NCI-H69 (cell line): ENCODE results near the gene DGKG.

ENCODE experiments used
- DNase-seq: peaks from one replicate; lab custom pipeline; 2025; lab: John Stamatoyannopoulos, UW

The DGKG gene

DNA sequence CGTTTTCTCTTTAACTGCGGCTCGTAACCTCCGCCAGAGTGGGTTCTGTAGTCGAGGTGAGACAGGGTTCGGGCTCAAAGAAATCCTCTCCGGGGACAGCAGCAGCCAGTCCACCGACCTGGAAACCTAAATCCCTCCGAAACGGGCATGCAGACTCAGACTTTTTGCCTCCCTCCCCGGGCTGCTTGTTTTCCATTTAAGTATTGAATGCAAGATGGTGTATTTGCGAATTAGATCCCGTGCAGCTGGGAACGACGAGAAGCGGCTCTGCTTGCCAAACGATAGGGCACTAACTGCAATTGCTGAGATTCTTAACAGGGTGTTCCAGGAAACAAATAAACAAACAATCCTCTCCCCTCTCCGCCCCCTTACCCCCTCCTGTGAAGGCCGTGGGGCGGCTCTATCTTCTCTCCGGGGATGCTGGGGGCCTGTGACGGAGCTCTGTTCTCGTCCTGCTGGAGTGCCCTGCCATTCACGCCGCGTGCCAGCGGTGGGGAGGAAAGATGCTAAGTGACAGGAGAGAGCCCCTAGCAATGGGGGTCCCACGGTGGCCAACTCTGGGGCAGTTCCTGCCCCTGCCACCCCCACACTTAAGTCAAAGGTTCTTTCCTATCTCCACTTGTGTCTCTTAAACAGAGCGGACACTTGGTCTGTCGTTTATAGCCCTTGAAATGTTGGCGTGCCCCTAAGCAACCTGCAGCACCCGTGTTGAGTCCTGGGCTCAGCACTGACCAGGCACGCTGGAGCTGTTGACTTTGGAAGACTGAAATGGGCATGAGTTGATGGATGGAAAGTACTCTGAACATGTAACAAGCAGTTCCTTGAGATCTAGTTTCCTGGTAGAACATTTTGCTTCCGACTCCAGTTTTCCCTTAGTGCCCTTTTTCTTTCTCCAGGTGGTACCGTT is 251.9 kb downstream of the DGKG start:
- peak; percentile 8 for DNase-seq

DNA sequence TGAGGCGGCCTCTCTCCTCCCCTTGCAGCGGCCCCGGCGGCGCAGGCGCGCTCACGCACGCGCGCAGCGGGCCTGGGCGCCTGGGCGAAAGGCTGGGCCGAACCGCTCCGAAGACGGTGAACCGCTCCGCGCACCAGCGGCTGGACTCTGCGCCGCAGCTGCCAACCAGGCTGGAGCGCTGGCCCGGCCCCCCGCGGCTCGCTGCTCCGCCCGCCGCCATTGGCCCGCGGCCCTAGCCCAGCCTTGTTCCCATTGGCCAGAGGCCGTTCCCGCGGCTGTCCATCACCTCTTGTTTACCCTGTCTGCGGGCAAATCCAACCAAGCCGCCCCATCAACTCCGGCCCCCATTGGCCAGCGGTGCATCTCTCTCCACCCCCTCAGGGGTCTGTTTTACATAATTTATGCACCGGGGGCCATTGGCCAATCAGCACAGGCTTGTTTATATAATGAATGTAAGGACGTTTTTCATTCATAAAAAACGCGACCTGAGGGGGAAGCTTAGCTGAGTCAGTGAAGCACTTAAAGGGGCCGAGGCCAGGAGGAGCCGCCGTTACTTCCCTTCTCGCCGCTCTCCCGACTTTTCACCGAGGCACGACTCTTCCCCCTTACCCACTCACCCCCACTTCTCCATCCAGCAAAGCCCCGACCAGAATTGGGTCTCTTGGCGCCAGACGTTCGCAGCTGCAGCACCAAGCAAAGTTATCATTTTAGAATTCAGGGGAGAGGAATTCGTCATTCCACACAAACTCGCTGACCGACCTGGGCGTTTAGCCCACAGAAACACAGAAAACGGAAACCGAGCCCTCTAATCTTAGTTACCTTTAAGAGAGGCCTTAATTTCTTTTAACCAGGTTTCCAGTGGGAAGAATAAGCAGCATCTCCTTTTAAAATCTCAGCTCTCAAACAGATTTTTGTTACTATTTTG is 252.8 kb downstream of the DGKG start, which contains the start of gene ETV5:
Gene ETV5, minus strand, starts transcription at position 149 of the 925 bp plus-strand sequence. CDS start 3,221 bp downstream, outside the sequence.
- peak; percentile 93 for DNase-seq

DNA sequence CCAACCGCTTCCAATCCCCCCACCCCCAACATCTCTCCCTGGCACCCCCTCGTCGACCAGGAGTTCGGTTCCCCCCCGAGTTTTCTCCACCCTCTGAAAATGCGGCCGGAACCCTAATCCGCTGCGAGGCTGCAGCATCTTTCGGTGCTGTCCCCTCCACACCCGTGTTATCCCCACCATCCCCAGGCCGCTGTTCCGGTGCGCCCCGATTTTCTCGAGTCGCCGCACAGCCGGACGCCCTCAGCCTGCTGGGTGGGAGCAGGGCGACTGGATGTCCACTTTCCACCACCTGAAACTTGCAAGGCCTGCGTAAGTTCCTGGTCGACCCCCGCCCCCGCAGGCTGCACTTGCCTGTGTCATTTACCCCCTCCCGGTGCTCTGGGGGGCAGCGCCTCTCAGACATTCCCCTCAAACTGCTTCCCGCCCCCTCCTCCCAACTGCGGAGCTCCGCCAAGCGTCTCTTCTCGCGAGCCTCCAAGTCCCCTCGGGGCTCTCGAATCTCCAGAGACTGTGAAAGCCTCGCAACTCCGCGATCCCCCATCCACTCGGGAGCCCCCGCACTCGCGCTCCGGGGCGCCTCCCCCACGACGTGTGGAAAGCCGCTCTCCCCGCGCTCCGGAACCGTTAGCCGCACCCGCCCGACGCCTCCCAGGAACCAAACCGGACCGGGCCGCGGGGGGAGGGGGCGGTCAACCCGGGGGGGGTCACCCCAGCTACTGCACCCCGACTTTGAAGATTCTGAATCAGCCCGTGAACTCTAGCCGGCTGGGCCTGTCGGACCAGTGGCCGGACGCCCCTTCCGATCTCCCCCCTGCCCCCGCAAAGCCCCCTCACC is 253.7 kb downstream of the DGKG start:
- DNase-seq = peak; percentile 36

DNA sequence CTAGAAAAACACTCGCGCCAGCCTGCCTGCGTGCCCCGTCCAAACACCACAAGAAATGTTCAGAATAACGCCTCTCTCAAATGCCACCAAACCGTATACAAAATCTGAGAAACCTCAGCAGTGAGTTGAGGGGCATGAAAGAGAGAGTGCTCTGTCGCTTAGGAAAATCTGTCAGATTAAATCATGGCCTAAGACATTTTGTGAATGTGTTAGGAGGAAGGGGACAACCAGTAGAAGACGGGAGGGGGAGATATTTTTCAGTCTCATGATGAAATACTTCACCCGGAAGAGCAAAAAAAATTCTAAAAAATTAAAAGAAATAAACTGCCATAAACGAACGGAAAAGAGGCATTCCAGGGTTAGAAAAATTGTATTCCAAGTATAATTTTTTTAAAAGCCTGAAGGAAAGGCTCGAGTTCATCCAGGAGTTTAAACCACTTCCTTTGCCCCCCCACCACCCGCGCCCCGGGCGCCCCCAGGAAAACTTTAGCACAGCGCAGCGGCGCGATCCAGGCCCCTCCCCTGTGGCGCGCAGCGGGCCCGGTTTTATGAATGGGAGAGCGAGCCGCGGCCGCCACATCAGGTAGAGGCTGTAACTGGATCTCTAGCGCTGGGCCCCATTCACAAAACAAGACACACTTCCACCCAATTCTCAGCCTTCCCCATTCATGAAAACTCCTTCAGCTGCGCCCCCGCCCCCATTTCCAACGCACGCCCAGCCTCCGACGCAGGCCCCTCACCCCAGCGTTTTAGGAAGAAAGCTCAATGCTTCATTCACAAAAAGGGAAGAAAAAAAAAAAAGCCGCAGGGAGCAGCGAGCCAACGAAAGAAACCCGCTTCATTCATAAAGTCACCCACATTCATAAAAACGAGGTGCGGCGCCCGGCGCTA is 254.6 kb downstream of the DGKG start:
- peak; percentile 83 for DNase-seq

DNA sequence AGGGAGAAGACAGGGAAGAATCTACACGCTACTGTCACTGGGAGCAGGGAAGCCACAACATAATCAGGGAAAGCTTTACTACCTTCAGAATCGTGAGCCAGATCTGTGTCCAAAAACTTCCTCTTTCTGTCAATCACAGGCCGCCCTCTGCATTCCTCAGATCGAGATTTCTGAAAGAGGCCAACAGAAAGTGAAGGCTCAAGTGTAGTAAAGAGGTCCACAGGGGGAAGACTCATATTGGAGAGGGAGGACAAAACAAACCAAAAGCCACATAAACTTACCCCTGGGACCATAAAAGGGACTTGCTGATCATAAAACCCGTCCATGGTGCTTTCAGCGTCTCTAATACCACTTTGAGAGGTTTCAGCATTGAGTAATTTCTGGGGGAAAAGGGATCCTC is 256.5 kb downstream of the DGKG start:
- no peak for DNase-seq

DNA sequence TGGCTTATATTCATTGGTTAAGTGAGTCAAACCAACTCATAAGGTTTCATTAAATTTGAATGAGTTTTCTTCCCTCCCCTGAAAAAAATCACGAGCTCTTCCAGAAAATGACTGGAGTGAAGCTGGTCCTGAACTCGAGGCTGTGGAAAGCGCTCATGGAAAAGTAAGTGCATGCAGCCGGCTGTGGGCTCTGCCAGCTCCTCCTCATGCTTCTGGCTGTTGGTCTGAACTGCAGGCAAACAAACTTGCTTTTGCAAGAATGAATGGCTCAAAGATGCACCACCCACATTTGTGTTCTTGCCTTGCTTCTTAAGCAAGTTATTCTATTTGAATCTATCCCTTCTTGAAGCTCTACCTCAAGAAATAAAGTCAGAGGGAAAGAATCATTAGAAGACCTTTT is 259.3 kb downstream of the DGKG start:
- no peak for DNase-seq

DNA sequence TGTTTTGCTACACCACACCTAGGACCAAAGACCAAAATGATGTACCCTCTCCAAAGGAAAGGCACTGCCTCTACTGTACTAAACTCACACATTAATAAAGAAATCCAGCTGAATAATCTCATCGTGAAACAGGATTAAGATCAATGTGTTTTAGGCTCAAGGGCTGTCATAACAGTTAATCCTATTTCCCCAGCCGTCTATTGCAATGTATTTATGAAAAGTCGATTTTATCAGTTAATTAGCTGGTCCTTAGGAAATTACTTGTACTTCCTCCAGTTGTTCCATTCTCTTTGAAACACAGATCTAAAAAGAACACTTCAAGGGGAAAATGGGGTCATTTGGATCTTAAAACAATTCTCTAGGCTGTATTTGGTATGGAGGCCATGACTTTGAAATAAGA is 261.6 kb downstream of the DGKG start:
- no peak for DNase-seq

DNA sequence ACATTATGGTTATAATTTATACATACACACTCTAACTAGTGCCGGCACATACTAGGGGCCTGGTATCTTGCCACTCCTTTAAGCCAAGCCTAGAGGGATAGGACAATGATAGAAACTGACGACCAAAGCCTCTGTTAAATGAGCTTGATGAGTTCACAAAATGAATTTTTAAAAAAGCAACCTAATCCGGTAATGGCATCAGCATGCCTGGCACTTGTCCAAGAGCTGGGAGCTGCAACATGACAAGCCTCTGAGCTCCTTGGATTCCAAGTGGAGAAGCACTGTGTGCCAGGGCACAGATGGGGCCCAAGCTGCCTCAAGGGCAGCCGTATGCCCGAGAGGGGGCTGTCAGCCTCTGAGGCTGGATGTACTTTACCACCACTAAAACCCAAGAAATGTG is 262.9 kb downstream of the DGKG start:
- peak; percentile 50 for DNase-seq

DNA sequence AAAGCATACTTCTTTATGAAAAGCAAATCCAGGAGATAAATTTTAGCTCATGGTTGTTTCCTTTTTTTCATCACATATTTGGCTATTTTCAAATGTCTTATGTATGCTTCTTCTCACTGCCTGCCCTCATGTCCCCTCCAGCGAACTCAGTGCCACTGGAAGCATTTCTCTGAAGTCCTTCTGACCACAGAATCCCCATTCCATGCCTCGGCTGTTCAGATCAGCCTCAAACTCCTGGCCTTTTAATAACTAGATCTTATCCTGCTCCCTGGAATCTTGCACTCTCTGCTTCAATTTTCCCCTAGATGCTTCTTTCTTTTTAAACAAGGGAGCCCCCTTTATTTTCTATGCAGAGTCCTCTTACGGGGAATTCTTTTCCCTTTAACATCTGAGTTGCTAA is 263.3 kb downstream of the DGKG start:
- DNase-seq = no peak

DNA sequence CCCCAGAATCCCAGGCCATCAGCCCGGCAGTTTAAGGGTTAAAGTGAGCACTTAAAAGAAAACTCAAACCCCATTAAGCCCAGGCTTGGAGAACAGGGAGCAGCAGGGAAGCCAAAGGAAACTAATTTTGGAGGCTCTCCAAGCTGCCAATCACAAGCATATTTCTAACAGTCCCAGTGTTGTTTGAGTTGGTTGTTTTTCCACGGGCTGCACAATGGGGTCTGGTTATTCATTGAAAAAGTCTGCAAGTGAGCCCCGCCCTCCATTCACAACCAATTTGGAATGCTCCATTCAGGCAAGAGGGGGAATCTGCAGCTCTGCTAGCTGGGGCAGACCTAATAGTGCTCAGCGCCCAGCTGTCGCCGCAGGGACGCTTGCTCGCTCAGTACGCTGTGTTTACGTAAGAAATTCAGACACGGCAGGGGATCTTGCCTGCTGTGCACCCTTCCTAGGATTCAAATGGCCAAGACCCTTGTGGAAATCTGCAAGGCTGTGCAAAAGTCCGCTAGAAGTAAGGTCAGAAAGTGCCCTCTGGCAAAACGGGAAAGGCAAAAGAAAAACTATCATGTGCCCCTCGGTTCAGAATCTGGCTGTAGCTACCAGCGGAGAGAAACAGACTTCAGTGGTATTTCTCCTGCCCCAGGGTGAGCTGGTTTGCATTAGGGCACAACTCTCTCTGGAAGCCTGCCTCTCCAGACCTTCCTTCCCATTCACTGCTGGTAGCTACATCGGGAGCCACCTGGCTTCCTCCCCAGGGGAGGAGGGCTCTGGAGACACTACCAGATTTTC is 264.2 kb downstream of the DGKG start:
- DNase-seq = peak; percentile 88

DNA sequence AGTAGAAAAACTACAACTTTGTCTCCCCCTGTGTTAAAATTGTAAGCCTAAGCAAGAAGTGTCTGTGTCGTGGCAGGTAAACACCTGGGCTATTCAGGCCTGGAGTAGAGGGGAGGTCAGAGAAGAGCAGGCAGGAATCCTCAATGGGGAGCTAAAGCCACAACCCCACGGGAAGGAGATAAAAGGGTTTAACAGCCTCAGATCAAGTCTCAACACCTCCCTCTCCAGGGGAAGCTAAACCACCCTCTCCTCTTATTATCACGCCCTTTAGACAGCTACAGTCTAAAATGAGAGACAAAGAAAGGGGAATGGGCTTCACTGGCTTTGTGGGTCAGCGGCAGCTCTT is 264.7 kb downstream of the DGKG start:
- no peak for DNase-seq
